HG02970 (cell line): ENCODE measurements around the gene MAZ.

Source experiments
- ATAC-seq: cut with Tn5 transposase; IDR thresholded peaks from one replicate; pipeline ENCODE4 v1.9.1; 2021; ENCODE audit warnings: mild to moderate bottlenecking, moderate library complexity, moderate number of reproducible peaks; ENCODE audit not compliant: unreplicated experiment, low FRiP score

Gene MAZ

GRCh38 chr16:29845656-29846055 is 39.3 kb downstream of the MAZ start:
- ATAC-seq = no peak

- ATAC-seq = no peak
Observed at GRCh38 chr16:29848420-29849297, 42.3 kb downstream of the MAZ start.

- no peak for ATAC-seq
Observed at GRCh38 chr16:29849505-29849904, 43.2 kb downstream of the MAZ start.

GRCh38 chr16:29850998-29851397 is 44.7 kb downstream of the MAZ start:
- ATAC-seq = no peak

- no peak for ATAC-seq
Observed at GRCh38 chr16:29852654-29853053, 46.3 kb downstream of the MAZ start.

- no peak for ATAC-seq
Observed at GRCh38 chr16:29854520-29855100, 48.3 kb downstream of the MAZ start.

- ATAC-seq = no peak
Observed at GRCh38 chr16:29857133-29857760, 50.9 kb downstream of the MAZ start.

- no peak for ATAC-seq
Observed at GRCh38 chr16:29858149-29858849, 52.0 kb downstream of the MAZ start.

GRCh38 chr16:29858974-29859373 is 52.6 kb downstream of the MAZ start:
- ATAC-seq = no peak

- no peak for ATAC-seq
Observed at GRCh38 chr16:29860218-29860617, 53.9 kb downstream of the MAZ start.
